Measurements from ENCODE around the gene TTK. TPM values are rescaled to one million over a fixed set of nuclear protein-coding genes. Genes with fewer than 3 reads are reported as not detected.

TTK gene
- total RNA-seq, result 0.54 and 1.2 TPM in 2 replicates

DNA sequence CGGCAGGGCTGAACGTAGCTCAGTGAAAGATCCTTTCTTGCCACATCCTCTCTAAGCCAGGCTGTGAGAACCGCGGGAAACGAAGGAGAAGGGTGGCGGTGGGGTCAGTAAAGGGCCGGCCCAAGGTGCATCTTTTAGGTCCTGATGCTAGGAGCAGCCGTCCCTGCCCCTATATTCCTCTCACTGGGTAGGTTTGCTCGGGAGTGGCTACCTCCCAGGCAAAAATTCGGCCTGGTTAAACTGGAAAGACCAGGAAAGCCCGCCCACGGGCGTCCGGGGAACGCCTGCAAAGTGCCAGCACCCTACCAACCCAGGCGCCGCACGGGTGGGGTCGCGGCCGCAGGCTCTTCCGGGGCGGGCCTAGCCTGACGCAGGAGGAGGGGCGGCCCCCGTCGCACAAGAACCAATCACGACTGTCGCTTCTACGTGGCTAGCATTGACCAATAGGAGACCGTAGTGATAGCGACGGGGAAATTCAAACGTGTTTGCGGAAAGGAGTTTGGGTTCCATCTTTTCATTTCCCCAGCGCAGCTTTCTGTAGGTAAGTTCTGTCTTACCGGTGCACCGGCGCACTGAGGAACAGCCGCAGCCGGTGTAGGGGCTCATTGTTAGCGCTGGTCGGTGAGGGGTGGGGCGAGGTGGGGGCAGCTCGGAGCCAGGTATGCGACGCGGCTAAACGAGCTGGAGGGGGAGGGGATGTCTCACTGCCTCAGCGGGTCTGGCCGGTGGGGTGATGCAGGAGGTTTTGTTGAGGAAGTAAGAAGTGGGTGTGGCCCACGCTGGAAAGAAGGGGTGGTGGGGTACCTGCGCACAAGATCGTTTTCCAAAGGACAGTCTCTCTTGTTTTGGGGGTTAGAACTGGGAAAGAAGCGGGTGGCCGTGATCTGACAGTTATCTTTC is at the start of gene TTK:
TTK (plus strand) TSS at position 477 of the 900 bp plus-strand sequence. CDS start 1,195 bp downstream, outside the sequence.

Other genes starting within 250 kb of the TTK start
- gene ELOVL4, start 57.1 kb upstream of the TTK start, total RNA-seq, result 2.2 and 2.7 TPM in 2 replicates
- gene BCKDHB, start 102.0 kb downstream of the TTK start, total RNA-seq, result 10.1 and 14.0 TPM in 2 replicates

All from cardiac ventricle fibroblast (primary cell).